Measurements from ENCODE around the gene ZNF385C.

Gene ZNF385C

DNA sequence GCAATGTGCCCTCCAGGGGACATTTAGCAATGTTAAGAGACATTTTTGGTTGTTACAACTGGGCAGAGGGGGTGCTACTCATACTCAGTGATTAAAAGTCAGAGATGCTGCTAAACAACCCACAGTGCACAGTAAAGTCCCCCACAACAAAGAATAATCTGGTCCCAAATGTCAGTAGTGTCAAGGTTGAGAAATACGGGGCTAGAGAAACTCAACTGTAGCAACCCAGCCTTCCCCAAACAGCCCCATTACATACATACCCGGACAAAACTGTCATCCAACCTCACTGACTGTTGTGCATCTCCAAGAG lies 101.5 kb downstream of the ZNF385C start:
- DNase-seq (ENCODE audit: low read depth in 1 of 2, low spot score in 1 of 2): no peak

DNA sequence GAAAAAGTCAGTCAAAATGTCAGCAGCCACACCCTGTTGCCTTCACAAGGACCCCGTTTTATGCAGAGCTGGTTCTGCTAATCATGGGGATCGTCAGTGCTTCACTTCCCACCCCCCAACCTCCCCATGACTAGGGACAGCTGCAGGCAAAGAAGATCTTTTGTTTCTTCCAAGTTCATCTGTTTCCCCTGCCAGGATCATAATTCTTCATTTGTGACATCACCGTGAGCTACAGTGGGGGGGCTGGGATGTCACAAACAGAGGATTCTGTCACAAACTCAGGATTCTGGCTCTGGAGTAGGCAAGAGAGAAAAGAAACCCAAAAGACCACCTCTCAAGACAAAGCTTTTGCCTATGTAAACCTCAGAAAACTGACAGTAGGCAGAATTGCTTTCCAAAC lies 105.7 kb downstream of the ZNF385C start:
- no peak for DNase-seq (ENCODE audit: low read depth in 1 of 2, low spot score in 1 of 2)

DNA sequence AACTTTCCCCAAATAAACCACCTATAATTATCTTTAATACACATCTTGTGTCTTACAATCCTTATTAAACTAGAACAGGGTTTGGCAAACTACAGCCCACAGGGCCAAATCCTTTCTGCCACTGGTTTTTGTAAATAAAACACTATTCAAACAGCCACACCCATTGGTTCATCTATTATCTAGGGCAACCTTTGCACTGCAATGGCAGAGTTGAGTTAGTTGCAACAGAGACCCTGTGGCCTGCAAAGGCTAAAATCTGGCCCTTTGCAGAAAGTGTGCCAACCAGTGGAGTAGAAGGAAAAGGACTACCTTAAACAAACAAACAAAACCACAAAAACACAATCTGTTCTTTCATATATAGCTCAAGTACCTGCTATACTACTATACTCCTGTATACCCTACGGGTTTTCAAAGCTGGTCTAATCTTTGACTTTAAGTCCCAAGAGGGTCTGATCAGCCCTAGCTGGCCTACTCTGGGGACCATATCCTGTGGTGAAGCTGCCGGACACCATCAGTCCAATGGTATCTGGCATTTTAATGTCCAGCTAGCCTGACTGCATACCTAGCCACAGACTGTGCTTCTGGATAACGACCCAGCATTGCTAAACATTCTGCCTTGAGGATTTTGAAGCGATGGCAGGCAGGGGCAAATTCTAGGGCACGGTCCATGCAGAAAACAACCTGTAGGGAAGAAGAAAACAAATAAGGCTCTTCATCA lies 108.4 kb downstream of the ZNF385C start:
- no peak for DNase-seq (ENCODE audit: low read depth in 1 of 2, low spot score in 1 of 2)

DNA sequence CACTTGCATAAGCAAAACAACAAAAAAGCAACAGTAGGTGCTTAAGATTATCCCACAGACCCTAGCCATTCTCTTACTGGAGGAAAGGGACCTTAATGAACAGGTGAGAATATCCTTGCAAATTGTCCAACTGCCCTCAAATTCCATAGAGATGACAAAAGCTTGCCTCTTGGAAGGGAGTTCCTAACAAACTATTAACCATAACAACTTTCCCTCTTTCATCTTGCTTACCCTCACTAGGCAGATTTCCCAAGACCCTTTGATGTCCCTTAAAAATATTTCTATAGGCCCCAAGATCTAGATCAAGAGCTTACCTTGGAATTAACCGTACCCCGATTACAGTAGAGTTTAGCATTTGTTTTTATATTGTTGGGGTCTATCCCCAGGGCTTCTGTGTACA lies 109.9 kb downstream of the ZNF385C start:
- DNase-seq (ENCODE audit: low read depth in 1 of 2, low spot score in 1 of 2): no peak

DNA sequence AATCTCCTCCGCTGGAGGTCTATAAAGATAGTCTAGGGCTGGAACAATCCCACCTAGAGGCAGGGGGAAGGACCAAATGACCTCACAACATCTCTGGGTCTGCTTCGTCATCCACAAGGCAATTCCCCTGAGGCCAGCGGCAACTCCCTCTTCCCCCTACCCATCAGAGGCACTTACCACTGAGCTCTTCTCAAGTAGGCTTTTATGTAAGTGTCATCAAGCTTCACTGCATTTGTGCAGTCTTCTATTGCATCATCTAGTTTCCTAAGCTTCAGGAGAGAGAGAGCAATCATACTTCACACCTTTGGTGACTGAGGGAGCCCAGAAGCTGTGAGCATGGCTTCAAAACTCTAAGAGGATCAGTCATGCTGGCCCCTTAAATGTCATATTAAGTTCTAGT lies 110.6 kb downstream of the ZNF385C start:
- no peak for DNase-seq (ENCODE audit: low read depth in 1 of 2, low spot score in 1 of 2)

DNA sequence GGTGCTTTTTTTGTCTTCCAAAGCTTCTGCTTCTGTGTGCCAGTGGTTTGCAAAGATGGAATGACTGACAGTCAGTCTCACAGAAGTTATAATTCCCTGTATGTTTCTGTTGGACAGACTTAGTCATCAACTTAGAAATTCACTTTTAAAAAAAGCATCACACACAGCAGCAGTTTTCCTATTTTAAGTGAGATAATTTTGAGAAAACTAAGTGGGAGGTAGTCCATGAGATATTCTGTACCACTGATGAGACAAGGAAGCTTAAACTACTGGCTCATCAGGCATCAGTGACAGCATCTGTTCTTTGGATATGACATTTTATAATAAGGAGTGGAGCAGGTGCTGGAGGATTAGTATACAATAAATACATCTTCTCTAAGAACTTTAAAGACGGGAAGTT lies 111.6 kb downstream of the ZNF385C start:
- no peak for DNase-seq (ENCODE audit: low read depth in 1 of 2, low spot score in 1 of 2)

DNA sequence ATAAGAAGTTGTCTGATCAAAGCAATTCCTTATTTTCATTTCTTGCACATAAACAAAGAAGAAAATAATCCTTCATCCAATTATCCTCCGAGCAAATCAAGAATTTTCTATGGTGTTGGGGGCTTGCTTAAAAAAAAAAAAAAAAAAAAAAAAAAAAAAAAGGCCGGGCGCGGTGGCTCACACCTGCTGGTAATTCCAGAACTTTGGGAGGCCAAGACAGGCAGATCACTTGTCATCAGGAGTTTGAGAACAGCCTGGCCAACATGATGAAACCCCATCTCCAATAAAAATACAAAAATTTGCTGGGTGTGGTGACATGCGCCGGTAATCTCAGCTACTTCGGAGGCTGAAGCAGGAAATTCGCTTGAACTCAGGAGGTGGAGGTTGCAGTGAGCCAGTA lies 112.4 kb downstream of the ZNF385C start:
- DNase-seq (ENCODE audit: low read depth in 1 of 2, low spot score in 1 of 2): no peak

DNA sequence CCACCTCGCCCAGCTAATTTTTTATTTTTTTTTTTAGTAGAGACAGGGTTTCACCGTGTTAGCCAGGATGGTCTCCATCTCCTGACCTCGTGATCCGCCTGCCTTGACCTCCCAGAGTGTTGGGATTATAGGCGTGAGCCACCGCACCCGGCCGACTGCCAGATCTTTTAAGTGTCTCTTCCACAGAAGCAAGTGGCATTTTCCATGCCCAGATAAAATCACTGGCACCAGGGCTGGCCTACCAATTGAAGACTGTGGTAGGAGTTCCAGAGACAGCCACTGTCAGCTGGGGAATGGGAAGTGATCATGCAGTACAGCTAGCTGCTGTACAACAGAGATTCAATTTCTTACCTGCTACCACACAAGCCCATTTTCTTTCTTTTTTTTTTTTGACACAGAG lies 113.8 kb downstream of the ZNF385C start:
- no peak for DNase-seq (ENCODE audit: low read depth in 1 of 2, low spot score in 1 of 2)

DNA sequence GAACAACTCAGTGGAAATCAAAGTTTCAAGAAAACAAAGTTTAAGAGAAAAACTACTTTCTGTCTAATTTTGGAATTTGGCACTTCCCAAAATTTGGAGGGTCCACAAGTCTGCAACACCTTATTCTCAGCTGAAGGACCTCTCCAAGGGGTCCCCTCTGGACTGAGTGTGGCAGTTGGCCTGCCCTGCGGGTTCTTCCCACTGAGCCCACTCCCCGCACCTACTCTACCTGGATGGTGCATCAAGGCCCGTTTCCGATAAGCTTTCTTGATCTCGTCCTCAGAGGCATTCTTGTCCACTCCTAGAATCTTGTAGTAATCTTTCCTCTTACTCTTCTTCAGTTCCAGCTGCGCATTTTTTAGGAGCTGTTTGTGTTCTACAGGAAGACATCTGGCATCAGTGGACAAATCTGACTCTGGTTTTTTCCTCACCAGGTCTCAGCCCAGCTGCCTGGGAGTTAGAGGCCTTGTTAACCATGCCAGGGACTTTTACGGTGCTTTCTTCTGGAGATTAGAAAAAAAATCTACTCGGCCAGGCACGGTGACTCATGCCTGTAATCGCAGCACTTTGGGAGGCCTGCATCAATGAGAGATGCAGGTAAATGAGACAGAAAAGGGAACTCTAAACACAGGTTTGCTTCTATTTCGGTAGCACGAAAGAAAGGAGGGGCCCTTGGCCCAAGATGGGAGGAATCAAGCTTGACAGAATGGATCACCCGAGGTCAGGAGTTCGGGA lies 116.1 kb downstream of the ZNF385C start:
- no peak for DNase-seq (ENCODE audit: low read depth in 1 of 2, low spot score in 1 of 2)

DNA sequence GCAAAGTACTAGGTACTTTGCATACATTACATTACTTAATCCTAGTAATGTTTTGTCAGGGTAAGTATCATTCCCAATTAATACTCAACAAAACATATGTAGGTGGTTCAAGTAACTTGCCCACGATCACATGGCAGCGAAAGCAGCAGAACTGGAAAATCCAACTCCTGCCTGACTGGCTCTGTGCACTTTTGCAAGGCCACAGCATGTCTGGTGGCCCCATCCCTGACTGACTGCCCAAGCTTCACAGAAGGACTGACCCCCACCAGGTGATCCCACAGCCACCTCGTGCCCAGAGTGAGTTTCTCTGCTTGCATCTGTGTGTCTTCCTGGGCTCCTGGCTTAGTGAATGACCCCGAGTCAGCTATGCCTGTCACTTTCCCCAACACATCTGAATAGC lies 120.3 kb downstream of the ZNF385C start:
- DNase-seq (ENCODE audit: low read depth in 1 of 2, low spot score in 1 of 2): no peak

DNA sequence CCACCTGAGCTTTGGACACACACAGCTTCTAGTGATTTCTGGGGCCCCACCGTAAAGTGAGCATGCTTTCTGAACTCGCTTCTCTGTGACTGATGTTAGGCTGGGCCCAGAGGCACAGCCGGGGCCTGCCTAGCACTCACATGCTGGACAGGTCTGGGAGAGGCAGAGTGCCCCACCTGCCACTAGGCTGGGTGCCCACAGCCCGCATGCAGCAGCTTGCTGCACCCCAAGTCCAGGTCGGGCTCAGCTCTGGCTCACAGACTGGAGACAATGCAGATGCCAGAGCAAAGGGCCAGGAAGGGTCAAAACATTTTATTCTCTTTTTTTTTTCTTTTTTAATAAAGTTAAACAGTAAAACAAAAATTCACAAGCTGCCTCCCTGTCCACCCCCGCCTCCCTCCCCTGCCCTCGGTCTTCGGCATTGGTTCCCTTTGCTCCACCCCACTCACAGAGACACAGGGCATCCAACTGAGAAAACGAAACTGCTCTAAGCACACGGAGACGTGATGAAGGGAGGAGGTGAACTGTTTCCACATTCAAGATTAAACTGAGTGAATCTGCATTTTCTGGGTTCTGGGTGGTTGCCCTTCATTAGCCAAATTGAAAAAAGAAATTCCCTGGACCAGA lies 122.0 kb downstream of the ZNF385C start:
- DNase-seq (ENCODE audit: low read depth in 1 of 2, low spot score in 1 of 2): no peak
